ENCODE results near the gene STK32C. TPM values are rescaled to one million over a fixed set of nuclear protein-coding genes. Genes with fewer than 3 reads are reported as not detected.
A peak's percentile ranks its signal among the peaks of the same experiment; 100 is the strongest.

STK32C gene
- total RNA-seq, 6 donors from 2014 or later, result 4.8 to 18.3 (median 15.6) TPM

GRCh38 chr10:132206377-132206745 is 101.4 kb downstream of the STK32C start:
- H3K4me3 ChIP-seq, result no peak overlapping the region
- TF ChIP-seq POLR2AphosphoS5 (IDR thresholded peaks at IDR 0.05), result no peak
- TF ChIP-seq POLR2A (IDR thresholded peaks at IDR 0.05), result no peak
- no peak for TF ChIP-seq EP300 (IDR thresholded peaks at IDR 0.05)
- TF ChIP-seq CTCF (IDR thresholded peaks at IDR 0.05), result no peak
- ATAC-seq (ENCODE audit: low FRiP score in 2 of 2) (no peak), DNase-seq (no peak)
- no peaks in the 10 kb centered on the region for H3K27me3 ChIP-seq
- no peaks in the 10 kb centered on the region for H3K4me1 ChIP-seq
- 84 to 90% methylated on average over 9 to 11 of the region's 11 CpGs for WGBS, 2 donors
- no peaks in the 10 kb centered on the region for H3K9me3 ChIP-seq
- H3K27ac ChIP-seq, result no peak overlapping the region
- H3K36me3 ChIP-seq, result peaks cover 0 to 10% (median 2%) of the 10 kb centered on the region in 4 donors

- 84 to 89% methylated on average over 24 to 28 of the region's 37 CpGs for WGBS, 2 donors
- Histone ChIP-seq H3K9me3 (no peaks in the 10 kb centered on the region), H3K36me3 (peaks cover 0 to 10% (median 2%) of the 10 kb centered on the region in 4 donors), H3K4me1 (no peaks in the 10 kb centered on the region), H3K27ac (no peak overlapping the region), H3K27me3 (no peaks in the 10 kb centered on the region), H3K4me3 (no peak overlapping the region)
- DNase-seq (peak in 1 of 2 donors; percentile 68), ATAC-seq (ENCODE audit: low FRiP score in 2 of 2) (no peak)
- TF ChIP-seq POLR2AphosphoS5 (IDR thresholded peaks at IDR 0.05) (no peak), CTCF (IDR thresholded peaks at IDR 0.05) (no peak), EP300 (IDR thresholded peaks at IDR 0.05) (no peak), POLR2A (IDR thresholded peaks at IDR 0.05) (no peak)
These were observed 101.9 kb downstream of the STK32C start for GRCh38 chr10:132205650-132206376.

GRCh38 chr10:132204781-132205473 is 102.8 kb downstream of the STK32C start:
- no peaks in the 10 kb centered on the region for H3K9me3 ChIP-seq
- no peak overlapping the region for H3K4me3 ChIP-seq
- H3K4me1 ChIP-seq, result no peaks in the 10 kb centered on the region
- DNase-seq, result peak in 1 of 2 donors; percentile 79
- TF ChIP-seq POLR2A (IDR thresholded peaks at IDR 0.05) (no peak), CTCF (IDR thresholded peaks at IDR 0.05) (no peak), POLR2AphosphoS5 (IDR thresholded peaks at IDR 0.05) (no peak), EP300 (IDR thresholded peaks at IDR 0.05) (no peak)
- no peaks in the 10 kb centered on the region for H3K27me3 ChIP-seq
- 91 to 98% methylated on average over 15 to 26 of the region's 28 CpGs for WGBS, 2 donors
- no peak for ATAC-seq (ENCODE audit: low FRiP score in 2 of 2)
- H3K36me3 ChIP-seq, result peaks cover 0 to 10% (median 2%) of the 10 kb centered on the region in 4 donors
- no peak overlapping the region for H3K27ac ChIP-seq

DNA sequence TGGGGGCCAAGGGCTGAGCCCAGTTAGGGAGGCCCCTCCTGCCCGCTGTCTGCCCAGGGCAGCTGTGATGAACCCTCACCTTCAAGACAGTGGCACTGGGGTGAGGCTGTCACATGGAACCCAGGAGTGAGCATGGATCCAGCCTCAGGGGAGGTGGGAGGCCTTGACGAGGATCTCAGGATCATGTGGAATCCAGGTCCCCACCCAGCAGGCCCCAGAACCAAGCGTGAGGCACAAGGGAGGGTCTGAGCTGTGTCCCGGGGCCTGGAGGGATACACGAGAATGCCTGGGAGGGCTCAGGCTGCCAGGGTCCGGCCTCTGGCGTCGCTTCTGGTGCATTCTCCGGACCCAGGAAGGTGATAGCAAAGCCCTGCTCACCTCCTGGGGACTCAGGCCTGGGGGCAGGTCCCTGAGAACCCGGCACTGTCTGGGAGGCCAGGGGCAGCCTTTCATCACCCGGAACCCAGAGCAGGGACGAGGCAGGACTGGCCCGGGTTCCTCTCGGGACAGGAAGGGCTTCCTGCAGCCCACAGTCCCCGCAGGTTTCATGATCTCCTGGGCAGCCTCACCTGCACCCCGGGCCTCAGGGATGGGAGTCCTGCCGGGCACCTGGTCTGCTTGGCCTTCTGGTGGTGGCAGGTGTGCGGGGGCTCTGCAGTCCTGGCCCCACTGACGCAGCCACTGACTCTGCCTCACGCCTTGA is 103.5 kb downstream of the STK32C start:
- TF ChIP-seq EP300 (IDR thresholded peaks at IDR 0.05) (no peak), POLR2AphosphoS5 (IDR thresholded peaks at IDR 0.05) (no peak), CTCF (IDR thresholded peaks at IDR 0.05) (no peak), POLR2A (IDR thresholded peaks at IDR 0.05) (no peak)
- peak in 1 of 2 donors; percentile 67 for DNase-seq
- H3K27me3 ChIP-seq, result no peaks in the 10 kb centered on the region
- H3K4me3 ChIP-seq, result no peak overlapping the region
- WGBS, 2 donors, result 77 to 85% methylated on average over 5 to 20 of the region's 20 CpGs
- no peaks in the 10 kb centered on the region for H3K4me1 ChIP-seq
- no peak for ATAC-seq (ENCODE audit: low FRiP score in 2 of 2)
- no peaks in the 10 kb centered on the region for H3K9me3 ChIP-seq
- H3K27ac ChIP-seq, result no peak overlapping the region
- peaks cover 0 to 10% (median 2%) of the 10 kb centered on the region in 4 donors for H3K36me3 ChIP-seq

Data from upper lobe of left lung (tissue), 6 donors.